Caco-2 (cell line): ENCODE data around the gene ECE1. TPM values are rescaled to one million over a fixed set of nuclear protein-coding genes. Genes with fewer than 3 reads are reported as not detected.
"Not testable (repeated sequence)": the region's sequence is repeated elsewhere in the genome, so short reads cannot be mapped to it uniquely, and the experiment has no call there.

ENCODE experiments used
- BruUV-seq: library from RNA; stranded (reverse); fragments of 400-500 nt; replicated peaks from 2 replicates; lab custom pipeline; 2021; lab: Mats Ljungman, UMichigan
- CTCF ChIA-PET: fragments of 300-600 bp; sonication (Branson Sonifier 250); formaldehyde crosslinking; loops from one replicate; lab custom pipeline; 2022; ENCODE audit warnings: antibody characterized with exemption; lab: Charles Lee
- POLR2A ChIA-PET: fragments of 300-600 bp; sonication (Branson Sonifier 250); formaldehyde crosslinking; loops from one replicate; lab custom pipeline; 2022; ENCODE audit warnings: antibody characterized with exemption; lab: Charles Lee
- DNase-seq, 2 experiments: peaks; one replicate each; pipeline versions ENCODE4 v3.0.0 to v3.0.0-alpha.2; 2020 to 2022
- H3K27me3 ChIP-seq: replicated peaks from 2 replicates; pipeline ENCODE4 v1.6.0; 2011; ENCODE audit warnings: low read length; ENCODE audit not compliant: control insufficient read depth, insufficient read depth
- H3K36me3 ChIP-seq: 2 replicates; pipeline ENCODE4 v1.5.1; 2011; ENCODE audit warnings: low read length; ENCODE audit not compliant: control insufficient read depth, insufficient read depth
- H3K4me1 ChIP-seq: fragments of 250-450 bp; sonication (Bioruptor Pico); 2 replicates; pipeline ENCODE4 v1.5.1; 2020; ENCODE audit warnings: mild to moderate bottlenecking
- H3K4me3 ChIP-seq: 2 replicates; pipeline ENCODE4 v1.5.1; 2011; ENCODE audit warnings: low read depth, mild to moderate bottlenecking, control low read depth, low read length
- H3K9me3 ChIP-seq: fragments of 250-450 bp; sonication (Bioruptor Pico); 2 replicates; pipeline ENCODE4 v1.5.1; 2020; ENCODE audit warnings: mild to moderate bottlenecking, moderate library complexity
- H3K27ac Mint-ChIP-seq: one replicate; pipeline ENCODE4 v1.8.0; 2022; ENCODE audit warnings: mixed read lengths; ENCODE audit not compliant: unreplicated experiment
- H3K27me3 Mint-ChIP-seq: one replicate; pipeline ENCODE4 v1.8.0; 2022; ENCODE audit warnings: mixed read lengths; ENCODE audit not compliant: insufficient read depth, unreplicated experiment
- H3K36me3 Mint-ChIP-seq: one replicate; pipeline ENCODE4 v1.8.0; 2022; ENCODE audit warnings: mild to moderate bottlenecking, mixed read lengths; ENCODE audit not compliant: insufficient read depth, unreplicated experiment
- H3K4me1 Mint-ChIP-seq: one replicate; pipeline ENCODE4 v1.8.0; 2022; ENCODE audit warnings: low read depth, mixed read lengths; ENCODE audit not compliant: unreplicated experiment
- H3K4me3 Mint-ChIP-seq: one replicate; pipeline ENCODE4 v1.8.0; 2022; ENCODE audit warnings: mild to moderate bottlenecking, moderate library complexity, mixed read lengths; ENCODE audit not compliant: unreplicated experiment
- H3K9me3 Mint-ChIP-seq: one replicate; pipeline ENCODE4 v1.8.0; 2022; ENCODE audit warnings: mixed read lengths; ENCODE audit not compliant: unreplicated experiment
- intact Hi-C: fragments of 100-400 bp; cut with micrococcal nuclease; formaldehyde crosslinking; loops from one replicate; pipeline ENCODE4 v1.10.0; 2022; ENCODE audit not compliant: unreplicated experiment
- total RNA-seq: library from RNA; stranded (reverse); gene quantifications from 2 replicates; pipeline ENCODE4 v1.2.3, GENCODE V29; 2022
- TF ChIP-seq, protein P1 (sequence below), 2 experiments: fragments of 200-600 bp in 1 of 2; IDR thresholded peaks; 1 replicate in 1 of 2; 2 replicates in 1 of 2; pipeline versions ENCODE4 v1.5.1 to v1.8.0; 2011 to 2022; ENCODE audit warnings: antibody characterized with exemption in 1 of 2, control low read depth in 1 of 2, inconsistent platforms in 1 of 2, low read depth in 1 of 2, low read length in 1 of 2, mild to moderate bottlenecking in 1 of 2, moderate library complexity in 1 of 2; ENCODE audit not compliant: insufficient read depth in 1 of 2, severe bottlenecking in 1 of 2, unreplicated experiment in 1 of 2

The ECE1 gene
- total RNA-seq, 1 experiment from 2014 or later = 50.2 TPM

- peaks cover 13% of the 10 kb centered on the region for H3K4me1 ChIP-seq
- BruUV-seq, H3K27me3 Mint-ChIP-seq, DNase-seq, CTCF ChIA-PET, H3K27me3 ChIP-seq, H3K36me3 ChIP-seq, H3K9me3 Mint-ChIP-seq, H3K4me3 Mint-ChIP-seq, H3K9me3 ChIP-seq, H3K27ac Mint-ChIP-seq, H3K4me3 ChIP-seq: not testable (repeated sequence)
- intact Hi-C loops = loop anchor here (10.0 kb wide), 1 partner anchor 386 kb away; the partner anchor contains the start of gene HP1BP3
- Mint-ChIP-seq H3K4me1 (peaks cover 17% of the 10 kb centered on the region), H3K36me3 (peaks cover 40% of the 10 kb centered on the region)
- POLR2A ChIA-PET = interaction anchor here (0.6 kb wide), 1 partner anchor 38 kb away, joined by 6 read pairs; no protein-coding TSS in a partner anchor
Observed at GRCh38 chr1:21170837-21171236, 119.4 kb downstream of the ECE1 start.

GRCh38 chr1:21168444-21168843 lies 121.8 kb downstream of the ECE1 start:
- peaks cover 9% of the 10 kb centered on the region for H3K9me3 Mint-ChIP-seq
- H3K27me3 Mint-ChIP-seq = no peaks in the 10 kb centered on the region
- CTCF ChIA-PET = no interaction called here
- POLR2A ChIA-PET = interaction anchor here (0.5 kb wide), 1 partner anchor 51 kb away, joined by 4 read pairs; no protein-coding TSS in a partner anchor
- DNase-seq = no peak
- no peaks in the 10 kb centered on the region for H3K36me3 ChIP-seq
- peaks cover 7% of the 10 kb centered on the region for H3K4me1 Mint-ChIP-seq
- peaks cover 45% of the 10 kb centered on the region for H3K36me3 Mint-ChIP-seq
- TF ChIP-seq, protein P1, sequence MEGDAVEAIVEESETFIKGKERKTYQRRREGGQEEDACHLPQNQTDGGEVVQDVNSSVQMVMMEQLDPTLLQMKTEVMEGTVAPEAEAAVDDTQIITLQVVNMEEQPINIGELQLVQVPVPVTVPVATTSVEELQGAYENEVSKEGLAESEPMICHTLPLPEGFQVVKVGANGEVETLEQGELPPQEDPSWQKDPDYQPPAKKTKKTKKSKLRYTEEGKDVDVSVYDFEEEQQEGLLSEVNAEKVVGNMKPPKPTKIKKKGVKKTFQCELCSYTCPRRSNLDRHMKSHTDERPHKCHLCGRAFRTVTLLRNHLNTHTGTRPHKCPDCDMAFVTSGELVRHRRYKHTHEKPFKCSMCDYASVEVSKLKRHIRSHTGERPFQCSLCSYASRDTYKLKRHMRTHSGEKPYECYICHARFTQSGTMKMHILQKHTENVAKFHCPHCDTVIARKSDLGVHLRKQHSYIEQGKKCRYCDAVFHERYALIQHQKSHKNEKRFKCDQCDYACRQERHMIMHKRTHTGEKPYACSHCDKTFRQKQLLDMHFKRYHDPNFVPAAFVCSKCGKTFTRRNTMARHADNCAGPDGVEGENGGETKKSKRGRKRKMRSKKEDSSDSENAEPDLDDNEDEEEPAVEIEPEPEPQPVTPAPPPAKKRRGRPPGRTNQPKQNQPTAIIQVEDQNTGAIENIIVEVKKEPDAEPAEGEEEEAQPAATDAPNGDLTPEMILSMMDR (IDR thresholded peaks at IDR 0.05; ENCODE audit: insufficient read depth in 1 of 2, low read depth in 1 of 2, low read length in 1 of 2, severe bottlenecking in 1 of 2, unreplicated experiment in 1 of 2) = no peak
- H3K4me3 ChIP-seq = no peak overlapping the region
- no peak overlapping the region for H3K4me3 Mint-ChIP-seq
- peaks cover 13% of the 10 kb centered on the region for H3K4me1 ChIP-seq
- H3K27me3 ChIP-seq = no peaks in the 10 kb centered on the region
- H3K27ac Mint-ChIP-seq = no peak overlapping the region
- BruUV-seq = no TSS peak
- intact Hi-C loops = no loop called here
- no peaks in the 10 kb centered on the region for H3K9me3 ChIP-seq

Other genes starting within 250 kb of the ECE1 start
- gene EIF4G3, start 113.6 kb downstream of the ECE1 start, total RNA-seq = 55.3 and 55.4 TPM in 2 replicates
- gene NBPF3, start 149.7 kb upstream of the ECE1 start, total RNA-seq = 14.3 and 14.9 TPM in 2 replicates
- 0.21 and 0.79 TPM in 2 replicates for gene ALPL, start 219.0 kb upstream of the ECE1 start, total RNA-seq